ENCODE measurements around the gene NXPH3. TPM values are rescaled to one million over a fixed set of nuclear protein-coding genes. Genes with fewer than 3 reads are reported as not detected.

The NXPH3 gene
- total RNA-seq, 1 donor from 2014 or later, result 4.0 TPM

- Histone ChIP-seq H3K36me3 (peaks cover 47% of the 10 kb centered on the region), H3K27me3 (ENCODE audit: low read depth) (no peaks in the 10 kb centered on the region), H3K4me1 (peaks cover 6% of the 10 kb centered on the region), H3K4me3 (no peak overlapping the region), H3K27ac (replicated peaks) (no peak overlapping the region), H3K9me3 (replicated peaks) (no peaks in the 10 kb centered on the region)
- intact Hi-C loops (cut with micrococcal nuclease), result no loop called here
- DNase-seq, result no peak
- no peak for TF ChIP-seq CTCF (IDR thresholded peaks at IDR 0.05; ENCODE audit: borderline replicate concordance)
Observed at GRCh38 chr17:49590874-49591273, 15.2 kb downstream of the NXPH3 start.

GRCh38 chr17:49592263-49592662, 16.6 kb downstream of the NXPH3 start:
- intact Hi-C loops (cut with micrococcal nuclease), result no loop called here
- H3K4me1 ChIP-seq, result peaks cover 19% of the 10 kb centered on the region
- no peaks in the 10 kb centered on the region for H3K9me3 ChIP-seq (replicated peaks)
- no peak for DNase-seq
- TF ChIP-seq CTCF (IDR thresholded peaks at IDR 0.05; ENCODE audit: borderline replicate concordance), result no peak
- H3K27ac ChIP-seq (replicated peaks), result no peak overlapping the region
- H3K27me3 ChIP-seq (ENCODE audit: low read depth), result no peaks in the 10 kb centered on the region
- peaks cover 61% of the 10 kb centered on the region for H3K36me3 ChIP-seq
- no peak overlapping the region for H3K4me3 ChIP-seq

GRCh38 chr17:49595328-49595727, 19.7 kb downstream of the NXPH3 start:
- Histone ChIP-seq H3K4me1 (peaks cover 30% of the 10 kb centered on the region), H3K9me3 (replicated peaks) (no peaks in the 10 kb centered on the region), H3K4me3 (no peak overlapping the region), H3K27ac (replicated peaks) (no peak overlapping the region), H3K27me3 (ENCODE audit: low read depth) (no peaks in the 10 kb centered on the region), H3K36me3 (peaks cover 86% of the 10 kb centered on the region)
- no peak for DNase-seq
- intact Hi-C loops (cut with micrococcal nuclease), result no loop called here
- no peak for TF ChIP-seq CTCF (IDR thresholded peaks at IDR 0.05; ENCODE audit: borderline replicate concordance)

- Histone ChIP-seq H3K4me3 (no peak overlapping the region), H3K27me3 (ENCODE audit: low read depth) (no peaks in the 10 kb centered on the region), H3K27ac (replicated peaks) (peak overlapping the region; percentile 27), H3K9me3 (replicated peaks) (no peaks in the 10 kb centered on the region), H3K4me1 (peaks cover 30% of the 10 kb centered on the region), H3K36me3 (peaks cover 86% of the 10 kb centered on the region)
- no peak for DNase-seq
- intact Hi-C loops (cut with micrococcal nuclease), result no loop called here
- no peak for TF ChIP-seq CTCF (IDR thresholded peaks at IDR 0.05; ENCODE audit: borderline replicate concordance)
Observed at GRCh38 chr17:49595980-49596379, 20.3 kb downstream of the NXPH3 start.

- TF ChIP-seq CTCF (IDR thresholded peaks at IDR 0.05; ENCODE audit: borderline replicate concordance), result no peak
- no peaks in the 10 kb centered on the region for H3K9me3 ChIP-seq (replicated peaks)
- DNase-seq, result no peak
- intact Hi-C loops (cut with micrococcal nuclease), result no loop called here
- H3K27me3 ChIP-seq (ENCODE audit: low read depth), result no peaks in the 10 kb centered on the region
- H3K36me3 ChIP-seq, result peaks cover 88% of the 10 kb centered on the region
- H3K4me3 ChIP-seq, result no peak overlapping the region
- peaks cover 33% of the 10 kb centered on the region for H3K4me1 ChIP-seq
- H3K27ac ChIP-seq (replicated peaks), result peak overlapping the region; percentile 27
Observed at GRCh38 chr17:49596613-49597244, 21.1 kb downstream of the NXPH3 start.

All from left ventricle myocardium inferior (tissue), 1 donor.